ENCODE measurements around the gene DNMBP. TPM values are rescaled to one million over a fixed set of nuclear protein-coding genes. Genes with fewer than 3 reads are reported as not detected.
"Not testable (repeated sequence)": the region's sequence is repeated elsewhere in the genome, so short reads cannot be mapped to it uniquely, and the experiment has no call there.

DNMBP gene
- total RNA-seq, 1 donor from 2014 or later: 23.8 TPM

- DNase-seq: no peak
These were observed 150.9 kb downstream of the DNMBP start for GRCh38 chr10:99858849-99859248.

- no peak for DNase-seq
These were observed 154.2 kb downstream of the DNMBP start for GRCh38 chr10:99855479-99856071.

DNA sequence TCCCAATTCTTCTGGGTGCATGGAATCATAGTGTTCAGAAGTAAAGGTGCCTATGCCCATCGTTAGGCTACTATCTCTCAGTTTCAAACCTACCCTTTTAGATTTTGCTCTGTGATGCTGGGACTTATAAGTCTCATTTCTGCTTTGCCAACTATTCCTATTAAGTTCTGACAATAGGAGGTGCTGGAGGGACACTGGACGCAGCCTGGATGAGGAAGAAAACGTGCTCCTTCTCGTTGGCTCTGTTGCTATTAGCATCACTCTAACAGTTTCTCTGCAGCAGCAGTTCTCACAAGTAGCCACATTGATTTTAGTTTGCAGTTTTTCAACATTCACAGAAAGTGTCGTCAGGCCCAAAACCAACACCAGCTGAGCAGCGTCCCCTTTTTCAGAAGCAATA lies 154.9 kb downstream of the DNMBP start:
- peak; percentile 75 for DNase-seq

- no peak for DNase-seq
These were observed 156.1 kb downstream of the DNMBP start for GRCh38 chr10:99853655-99854054.

- DNase-seq: no peak
These were observed 157.1 kb downstream of the DNMBP start for GRCh38 chr10:99852481-99853213.

DNA sequence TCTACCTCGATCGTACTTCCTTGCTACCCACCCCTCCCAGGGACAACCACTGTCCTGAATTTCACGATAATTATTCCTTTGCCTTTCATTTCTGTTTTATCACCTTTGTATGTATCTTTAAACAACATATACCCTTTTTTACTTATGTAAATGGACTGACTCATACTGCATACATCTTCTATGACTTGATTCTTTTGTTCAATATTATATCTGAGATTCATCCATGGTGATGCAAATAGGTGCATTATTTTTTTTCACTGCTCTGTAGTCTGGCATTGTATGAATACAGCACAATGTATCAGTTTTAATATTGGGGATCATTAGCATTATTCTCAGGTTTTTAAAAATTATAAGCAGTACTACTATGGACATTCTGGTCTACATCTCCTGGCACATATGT lies 157.9 kb downstream of the DNMBP start:
- no peak for DNase-seq

GRCh38 chr10:99850767-99851340 lies 158.9 kb downstream of the DNMBP start:
- DNase-seq: peak; percentile 28

- DNase-seq: peak; percentile 55
These were observed 159.6 kb downstream of the DNMBP start for GRCh38 chr10:99850021-99850766.

DNA sequence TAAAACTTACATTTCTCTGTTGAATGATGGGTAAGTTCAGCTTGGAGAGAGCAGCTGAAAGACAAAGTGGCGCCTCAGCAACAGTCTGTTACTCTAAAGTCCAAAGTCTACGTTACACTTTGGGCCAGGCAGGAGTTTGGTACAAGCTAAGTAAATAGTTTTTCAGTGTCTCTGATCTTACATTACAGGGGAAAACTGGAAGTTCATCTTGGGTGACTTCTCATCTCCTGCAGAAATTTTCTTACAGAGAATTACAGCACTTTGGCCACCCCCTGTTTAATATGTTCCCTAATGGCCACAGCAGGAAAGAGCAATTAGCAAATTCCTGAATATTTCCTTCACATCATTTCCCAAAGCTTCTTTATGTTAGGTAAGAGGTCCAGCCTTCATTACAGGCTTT lies 160.2 kb downstream of the DNMBP start:
- no peak for DNase-seq

DNA sequence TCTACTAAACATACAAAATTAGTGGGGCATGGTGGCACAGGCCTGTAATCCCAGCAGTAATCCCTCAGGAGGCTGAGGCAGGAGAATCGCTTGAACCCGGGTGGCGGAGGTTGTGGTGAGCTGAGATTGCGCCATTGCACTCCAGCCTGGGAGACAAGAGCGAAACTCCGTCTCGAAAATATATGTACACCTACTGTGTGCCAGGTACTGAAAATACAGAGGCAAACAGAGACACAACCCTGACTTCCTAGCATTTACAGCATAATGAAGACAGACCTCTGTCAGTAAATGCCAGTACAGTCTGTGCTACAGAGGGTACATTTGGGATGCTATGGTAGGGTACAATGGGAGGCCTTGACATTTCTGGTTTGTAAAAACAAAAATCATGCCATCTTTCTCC lies 160.7 kb downstream of the DNMBP start:
- DNase-seq: no peak

- DNase-seq: peak; percentile 95
These were observed 163.8 kb downstream of the DNMBP start for GRCh38 chr10:99845837-99846382.

DNA sequence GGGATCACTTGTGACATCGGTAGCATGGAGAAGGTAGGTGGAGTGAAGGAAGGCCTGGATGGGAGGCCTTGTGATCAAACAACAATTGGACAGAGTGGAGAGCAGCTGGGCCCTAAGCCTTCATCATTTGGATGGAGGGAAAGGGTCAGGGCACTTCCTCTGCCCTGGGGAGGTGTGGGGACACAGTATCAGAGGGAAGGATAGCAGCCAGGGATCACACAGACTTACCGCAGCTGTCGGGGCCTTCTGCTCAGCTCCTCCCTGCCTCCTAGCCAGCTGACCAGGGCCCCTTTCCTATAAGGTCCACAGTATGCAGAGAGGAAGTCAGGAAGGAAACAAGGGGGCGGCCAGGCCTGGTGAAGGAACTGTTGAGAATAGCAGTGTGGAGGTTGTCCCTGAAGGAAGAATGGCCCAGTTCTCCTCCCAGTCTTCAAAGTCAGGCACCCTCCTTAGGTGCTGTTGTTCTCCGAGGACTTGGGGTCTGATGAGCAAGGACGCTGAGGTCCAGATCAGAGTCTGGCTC lies 165.3 kb downstream of the DNMBP start:
- DNase-seq: no peak

GRCh38 chr10:99843310-99843709 lies 166.4 kb downstream of the DNMBP start:
- no peak for DNase-seq

- no peak for DNase-seq
These were observed 168.0 kb downstream of the DNMBP start for GRCh38 chr10:99841746-99842145.

DNA sequence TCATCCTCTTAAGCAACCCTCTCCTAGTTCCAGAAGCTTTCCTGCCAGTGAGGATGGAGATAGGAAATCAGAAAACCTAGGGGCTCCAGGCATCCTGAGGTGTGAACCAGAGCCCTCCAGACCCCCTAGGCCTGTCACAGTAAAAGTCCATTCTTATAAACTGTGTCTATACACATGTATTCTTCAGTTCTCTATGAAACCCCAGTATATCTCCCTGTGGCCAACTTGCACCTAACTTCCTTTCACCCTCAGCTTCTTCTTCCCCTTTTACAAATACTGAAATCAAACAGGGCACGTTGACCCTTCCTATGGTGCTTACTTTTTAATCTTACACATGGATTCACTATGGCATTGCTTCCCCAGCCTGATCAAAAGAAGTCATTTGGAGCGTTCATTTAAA lies 168.9 kb downstream of the DNMBP start:
- DNase-seq: not testable (repeated sequence)

DNA sequence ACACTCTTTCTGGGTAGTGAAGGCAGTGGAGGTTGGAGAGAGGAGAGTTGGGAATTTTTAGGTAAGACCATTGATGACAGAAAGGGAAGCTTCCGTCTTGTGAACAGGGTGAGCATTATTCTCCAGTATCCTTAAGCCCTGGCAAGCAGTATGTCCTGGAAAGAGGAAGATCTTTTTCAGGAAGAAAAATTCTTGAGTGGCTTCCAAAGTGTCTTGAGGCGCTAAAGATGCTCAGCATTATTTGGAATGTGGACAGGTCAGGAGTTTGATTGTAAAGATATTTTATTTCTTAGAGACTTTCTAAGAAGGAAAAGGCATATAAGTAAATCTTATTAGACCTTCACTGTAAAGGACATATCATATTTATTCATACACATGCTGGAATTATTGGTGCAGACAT lies 173.0 kb downstream of the DNMBP start:
- DNase-seq: no peak

- DNase-seq: no peak
These were observed 173.8 kb downstream of the DNMBP start for GRCh38 chr10:99835947-99836346.

DNA sequence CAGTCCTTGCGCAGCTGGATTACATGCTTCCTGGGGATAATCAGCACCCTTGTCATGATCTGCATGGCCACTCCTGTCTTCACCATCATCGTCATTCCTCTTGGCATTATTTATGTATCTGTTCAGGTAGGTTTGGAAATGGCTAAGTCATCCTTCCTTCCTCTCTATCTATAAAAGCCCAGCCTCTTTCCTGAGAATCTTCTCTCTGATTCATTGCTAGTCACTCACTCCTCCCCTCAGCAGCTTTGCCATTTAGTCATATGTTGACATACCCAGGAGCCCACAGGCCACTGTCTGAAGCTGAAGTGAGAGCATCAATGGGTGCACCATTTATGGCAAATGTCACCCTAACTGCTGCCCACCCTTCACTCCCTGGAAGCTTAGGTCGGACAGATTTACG lies 175.3 kb downstream of the DNMBP start:
- no peak for DNase-seq

GRCh38 chr10:99832439-99832838 lies 177.3 kb downstream of the DNMBP start:
- DNase-seq: no peak

DNA sequence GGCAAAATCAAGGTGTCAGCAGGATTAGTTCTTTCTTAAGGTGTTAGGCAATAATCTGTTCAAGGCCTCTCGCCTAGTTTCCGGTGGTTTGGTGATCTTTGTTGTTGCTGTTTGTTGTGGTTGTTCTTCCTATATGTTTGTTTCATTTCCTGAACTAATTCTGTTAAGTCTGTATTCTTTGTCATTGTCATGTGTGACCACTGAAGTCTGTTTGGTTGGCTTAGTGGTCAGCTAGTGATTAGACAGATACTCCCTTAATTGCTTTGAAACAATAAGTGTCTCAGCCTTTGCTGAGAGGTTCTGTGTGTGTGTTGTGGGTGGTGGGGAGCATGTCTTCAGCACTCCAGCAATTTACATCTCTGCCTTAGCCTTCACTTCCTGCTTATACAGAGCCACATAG lies 181.3 kb downstream of the DNMBP start:
- no peak for DNase-seq

- DNase-seq: no peak
These were observed 181.8 kb downstream of the DNMBP start for GRCh38 chr10:99827936-99828335.
